DND-41 (cell line): Measurements from ENCODE around the gene PVRIG.
"Not testable (repeated sequence)": the region's sequence is repeated elsewhere in the genome, so short reads cannot be mapped to it uniquely, and the experiment has no call there.

Source experiments
- ATAC-seq: fragments of 200-7000 bp; cut with Tn5 transposase; 3 replicates; pipeline ENCODE4 v1.9.1; 2021; ENCODE audit warnings: low read depth; ENCODE audit not compliant: insufficient read depth
- DNase-seq: peaks from one replicate; pipeline ENCODE4 v3.0.0-alpha.2; 2020
- H2AFZ ChIP-seq: 2 replicates; pipeline ENCODE4 v1.6.0; 2012; ENCODE audit warnings: low read depth, low read length
- H3K27ac ChIP-seq: 2 replicates; pipeline ENCODE4 v1.5.1; 2012; ENCODE audit warnings: low read length, inconsistent platforms
- H3K27me3 ChIP-seq: fragments of 200-600 bp; sonication (generic); 2 replicates; pipeline ENCODE4 v1.6.0; 2012; ENCODE audit warnings: low read length, mild to moderate bottlenecking, inconsistent platforms; ENCODE audit not compliant: insufficient read depth, poor library complexity
- H3K36me3 ChIP-seq: 2 replicates; pipeline ENCODE4 v1.5.1; 2012; ENCODE audit warnings: low read length, inconsistent platforms; ENCODE audit not compliant: insufficient read depth
- H3K4me1 ChIP-seq: 2 replicates; pipeline ENCODE4 v1.5.1; 2012; ENCODE audit warnings: mild to moderate bottlenecking, low read length; ENCODE audit not compliant: insufficient read depth
- H3K4me2 ChIP-seq: 2 replicates; pipeline ENCODE4 v1.6.0; 2012; ENCODE audit warnings: mild to moderate bottlenecking, moderate library complexity, low read length, inconsistent platforms; ENCODE audit not compliant: insufficient read depth
- H3K4me3 ChIP-seq, 2 experiments: fragments of 200-600 bp in 1 of 2; shearing (Covaris generic) in 1 of 2; 2 replicates each; pipeline ENCODE4 v1.5.1; 2012 to 2016; ENCODE audit warnings: inconsistent platforms in 2 of 2, low read length in 2 of 2, mild to moderate bottlenecking in 2 of 2, low read depth in 1 of 2, moderate library complexity in 1 of 2
- H3K79me2 ChIP-seq: 2 replicates; pipeline ENCODE4 v1.6.0; 2012; ENCODE audit warnings: low read length, inconsistent platforms; ENCODE audit not compliant: insufficient read depth
- H3K9ac ChIP-seq: 2 replicates; pipeline ENCODE4 v1.6.0; 2012; ENCODE audit warnings: low read depth, mild to moderate bottlenecking, inconsistent platforms, low read length, moderate library complexity
- H3K9me3 ChIP-seq: 2 replicates; pipeline ENCODE4 v1.5.1; 2012; ENCODE audit warnings: low read length, moderate library complexity, mild to moderate bottlenecking, inconsistent platforms; ENCODE audit not compliant: insufficient read depth, severe bottlenecking
- H4K20me1 ChIP-seq: 2 replicates; pipeline ENCODE4 v1.6.0; 2012; ENCODE audit warnings: low read length; ENCODE audit not compliant: insufficient read depth
- CTCF ChIP-seq: IDR thresholded peaks from 2 replicates; pipeline ENCODE4 v1.5.1; 2012; ENCODE audit warnings: borderline replicate concordance, low read length, moderate library complexity, mild to moderate bottlenecking; ENCODE audit not compliant: poor library complexity, severe bottlenecking; ENCODE audit errors: extremely low read depth
- EZH2 ChIP-seq: IDR thresholded peaks from 3 replicates; pipeline ENCODE4 v1.6.1; 2012; ENCODE audit warnings: borderline replicate concordance, low read depth, mild to moderate bottlenecking, moderate library complexity, low read length, inconsistent platforms; ENCODE audit not compliant: severe bottlenecking

PVRIG gene

DNA sequence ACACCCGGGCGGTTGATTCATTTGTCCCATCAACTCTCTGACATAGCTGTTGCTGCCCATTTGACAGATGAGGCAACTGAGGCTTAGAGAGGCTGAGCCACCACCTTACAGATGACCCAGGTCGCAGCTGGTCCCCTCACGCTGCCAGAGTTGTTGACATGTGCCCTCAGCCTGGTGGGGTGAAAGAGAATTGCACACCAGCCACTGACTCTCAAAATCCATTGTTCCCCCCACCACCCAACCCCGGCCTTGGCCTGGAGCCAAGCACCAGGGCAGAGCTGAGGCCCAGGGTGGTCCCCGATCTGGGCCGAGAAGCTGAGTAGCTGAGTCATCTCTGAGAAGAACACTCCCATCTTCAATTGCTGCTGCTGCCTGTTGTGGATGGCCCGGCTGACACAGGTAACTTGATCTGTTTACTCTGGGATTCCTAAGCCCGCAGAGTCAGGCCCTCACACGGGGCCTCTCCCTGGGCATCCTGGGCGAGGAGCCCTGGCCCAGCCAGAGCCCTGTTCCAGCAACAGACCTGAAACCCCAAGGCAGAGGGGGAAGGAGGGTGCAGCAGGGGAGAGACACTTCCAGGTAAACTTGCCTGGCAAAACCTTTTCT lies 27.5 kb downstream of the PVRIG start:
- no peaks in the 10 kb centered on the region for H3K9me3 ChIP-seq
- no peaks in the 10 kb centered on the region for H3K36me3 ChIP-seq
- no peak overlapping the region for H3K27ac ChIP-seq
- no peaks in the 10 kb centered on the region for H3K27me3 ChIP-seq
- H2AFZ ChIP-seq, result no peak overlapping the region
- H3K79me2 ChIP-seq, result peaks cover 33% of the 10 kb centered on the region
- TF ChIP-seq CTCF, result no peak
- no peak for TF ChIP-seq EZH2
- peaks cover 8% of the 10 kb centered on the region; the same call in 1 of the 2 replicates for H4K20me1 ChIP-seq
- no peak overlapping the region for H3K9ac ChIP-seq
- ATAC-seq (no peak), DNase-seq (peak; percentile 21)
- H3K4me2 ChIP-seq, result no peak overlapping the region
- H3K4me1 ChIP-seq, result no peaks in the 10 kb centered on the region
- no peak overlapping the region for H3K4me3 ChIP-seq

DNA sequence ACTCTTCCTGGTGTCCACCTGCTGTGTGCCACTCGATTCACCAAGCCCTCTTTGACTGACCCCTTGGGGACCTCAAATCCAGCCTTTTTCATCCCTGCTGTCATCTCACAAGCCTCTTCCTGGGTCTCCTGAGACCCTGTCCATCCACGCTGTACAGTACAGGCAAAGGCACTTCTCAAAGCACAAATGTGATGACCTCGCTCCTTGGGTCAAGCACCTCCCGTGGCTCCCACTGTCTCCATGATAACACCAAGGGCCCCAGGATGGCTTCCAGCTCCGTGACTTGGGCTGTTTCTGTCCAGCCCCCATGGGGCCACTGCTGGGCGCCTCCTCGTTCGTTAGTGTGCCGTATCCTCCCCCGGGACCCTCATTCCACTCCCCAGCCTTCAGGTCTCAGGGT lies 28.7 kb downstream of the PVRIG start:
- ATAC-seq (no peak), DNase-seq (no peak)
- no peak overlapping the region for H3K4me2 ChIP-seq
- H4K20me1 ChIP-seq, result peaks cover 8% of the 10 kb centered on the region; the same call in 1 of the 2 replicates
- H3K4me3 ChIP-seq, result no peak overlapping the region
- no peaks in the 10 kb centered on the region for H3K9me3 ChIP-seq
- no peaks in the 10 kb centered on the region for H3K27me3 ChIP-seq
- peaks cover 35% of the 10 kb centered on the region for H3K79me2 ChIP-seq
- no peak for TF ChIP-seq CTCF
- no peak for TF ChIP-seq EZH2
- no peaks in the 10 kb centered on the region for H3K36me3 ChIP-seq
- no peak overlapping the region for H3K9ac ChIP-seq
- H3K27ac ChIP-seq, result no peak overlapping the region
- no peaks in the 10 kb centered on the region for H3K4me1 ChIP-seq
- H2AFZ ChIP-seq, result no peak overlapping the region

DNA sequence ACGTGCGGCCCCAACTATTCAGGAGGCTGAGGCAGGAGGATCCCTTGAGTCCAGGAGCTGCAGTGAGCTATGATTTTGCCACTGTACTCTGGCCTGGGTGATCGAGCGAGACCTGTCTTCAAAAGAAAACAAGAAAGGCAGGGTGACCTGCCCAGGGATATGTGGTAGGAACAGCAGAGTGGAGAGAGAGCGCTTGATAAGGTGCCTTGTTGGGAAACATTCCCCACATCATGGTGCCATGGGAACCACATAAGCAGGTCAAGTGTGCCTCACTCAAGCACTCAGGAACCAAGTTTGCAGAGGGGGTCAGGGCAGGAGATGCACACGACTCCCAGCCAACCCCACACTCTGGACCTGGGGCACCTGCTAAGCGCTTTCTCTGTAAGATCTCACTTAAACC lies 37.3 kb downstream of the PVRIG start:
- Histone ChIP-seq H3K4me2 (no peak overlapping the region), H3K79me2 (peaks cover 41% of the 10 kb centered on the region), H3K27ac (no peak overlapping the region), H3K27me3 (no peaks in the 10 kb centered on the region), H4K20me1 (peaks cover 23% of the 10 kb centered on the region), H3K36me3 (no peaks in the 10 kb centered on the region), H3K4me1 (no peaks in the 10 kb centered on the region), H3K9ac (no peak overlapping the region), H2AFZ (no peak overlapping the region), H3K4me3 (no peak overlapping the region), H3K9me3 (no peaks in the 10 kb centered on the region)
- ATAC-seq (no peak), DNase-seq (no peak)
- no peak for TF ChIP-seq CTCF
- no peak for TF ChIP-seq EZH2

GRCh38 chr7:100259984-100260383 lies 40.2 kb downstream of the PVRIG start:
- H3K4me1 ChIP-seq, H3K9ac ChIP-seq, H3K4me2 ChIP-seq, H3K9me3 ChIP-seq, H3K4me3 ChIP-seq, H3K27ac ChIP-seq, ATAC-seq, H3K36me3 ChIP-seq, H3K27me3 ChIP-seq, H2AFZ ChIP-seq, DNase-seq: not testable (repeated sequence)
- peaks cover 27% of the 10 kb centered on the region for H4K20me1 ChIP-seq
- peaks cover 57% of the 10 kb centered on the region for H3K79me2 ChIP-seq

GRCh38 chr7:100262896-100263295 lies 43.1 kb downstream of the PVRIG start:
- H3K9me3 ChIP-seq, H3K4me3 ChIP-seq, H3K4me1 ChIP-seq, DNase-seq, ATAC-seq, H3K27me3 ChIP-seq, H3K9ac ChIP-seq, H3K36me3 ChIP-seq, H3K27ac ChIP-seq, H2AFZ ChIP-seq, H3K4me2 ChIP-seq: not testable (repeated sequence)
- Histone ChIP-seq H4K20me1 (peaks cover 25% of the 10 kb centered on the region; the same call in 1 of the 2 replicates), H3K79me2 (peaks cover 64% of the 10 kb centered on the region)

- H3K4me2 ChIP-seq, H3K4me1 ChIP-seq, H2AFZ ChIP-seq, H3K9ac ChIP-seq, H3K27ac ChIP-seq, DNase-seq, H3K9me3 ChIP-seq, ATAC-seq, H3K4me3 ChIP-seq, H3K27me3 ChIP-seq: not testable (repeated sequence)
- H3K36me3 ChIP-seq, result peaks cover 14% of the 10 kb centered on the region
- peaks cover 68% of the 10 kb centered on the region for H3K79me2 ChIP-seq
- H4K20me1 ChIP-seq, result peaks cover 31% of the 10 kb centered on the region; the same call in 1 of the 2 replicates
Measured at GRCh38 chr7:100264223-100264622, 44.5 kb downstream of the PVRIG start.
